Karpas-422 (cell line): ENCODE data around the gene ULK2. TPM values are rescaled to one million over a fixed set of nuclear protein-coding genes. Genes with fewer than 3 reads are reported as not detected.

Experiments used
- DNase-seq: peaks from one replicate; pipeline ENCODE4 v3.0.0-alpha.2; 2015
- H2AFZ ChIP-seq: fragments of 200-600 bp; sonication (generic); 2 replicates; pipeline ENCODE4 v1.6.1; 2014; ENCODE audit warnings: antibody characterized with exemption, low read length, mixed read lengths
- H3K27ac ChIP-seq: fragments of 200-600 bp; sonication (generic); 2 replicates; pipeline ENCODE4 v1.5.1; 2014; ENCODE audit warnings: mild to moderate bottlenecking, low read length, moderate library complexity
- H3K27me3 ChIP-seq: fragments of 200-600 bp; sonication (generic); 2 replicates; pipeline ENCODE4 v1.6.1; 2014; ENCODE audit warnings: low read length, mixed read lengths
- H3K36me3 ChIP-seq: fragments of 200-600 bp; sonication (generic); 2 replicates; pipeline ENCODE4 v1.6.1; 2014; ENCODE audit warnings: low read length, mixed read lengths; ENCODE audit not compliant: insufficient read depth
- H3K4me1 ChIP-seq: fragments of 200-600 bp; sonication (generic); 2 replicates; pipeline ENCODE4 v1.6.1; 2014; ENCODE audit warnings: mild to moderate bottlenecking, low read length, mixed read lengths
- H3K4me2 ChIP-seq: fragments of 200-600 bp; sonication (generic); 2 replicates; pipeline ENCODE4 v1.6.1; 2014; ENCODE audit warnings: low read length, low read depth, mild to moderate bottlenecking; ENCODE audit not compliant: poor library complexity, severe bottlenecking
- H3K4me3 ChIP-seq: fragments of 200-600 bp; sonication (generic); 2 replicates; pipeline ENCODE4 v1.5.1; 2014; ENCODE audit warnings: mild to moderate bottlenecking, antibody characterized with exemption, low read length, mixed read lengths
- H3K79me2 ChIP-seq: fragments of 200-600 bp; sonication (generic); 2 replicates; pipeline ENCODE4 v1.6.1; 2014; ENCODE audit warnings: mild to moderate bottlenecking, low read length, mixed read lengths
- H3K9ac ChIP-seq: fragments of 200-600 bp; sonication (generic); 2 replicates; pipeline ENCODE4 v1.6.0; 2014; ENCODE audit warnings: low read length
- H3K9me2 ChIP-seq: fragments of 200-600 bp; sonication (generic), shearing (Covaris generic); replicated peaks from 2 replicates; pipeline ENCODE4 v1.6.0; 2014; ENCODE audit warnings: mild to moderate bottlenecking, low read length, moderate library complexity; ENCODE audit not compliant: insufficient read depth
- H3K9me3 ChIP-seq: fragments of 300-700, 200-600 bp; sonication (generic); 2 replicates; pipeline ENCODE4 v1.6.1; 2014; ENCODE audit warnings: low read length, mixed read lengths
- H4K20me1 ChIP-seq: fragments of 200-600 bp; sonication (generic); 2 replicates; pipeline ENCODE4 v1.6.1; 2014; ENCODE audit warnings: mild to moderate bottlenecking, antibody characterized with exemption, low read length, low read depth; ENCODE audit not compliant: insufficient read depth
- total RNA-seq: library from RNA; depleted of rRNA; stranded (reverse); fragments of >200 nt; shearing (Covaris generic); gene quantifications from 2 replicates; pipeline ENCODE4 v1.2.3, GENCODE V29; 2014; ENCODE audit warnings: low replicate concordance

ULK2 gene
- total RNA-seq, 1 experiment from 2014 or later: not detected

- Histone ChIP-seq H3K4me3 (no peak overlapping the region), H3K9me2 (no peaks in the 10 kb centered on the region), H3K4me1 (no peaks in the 10 kb centered on the region), H3K79me2 (no peaks in the 10 kb centered on the region), H3K27ac (no peak overlapping the region), H2AFZ (no peak overlapping the region), H3K27me3 (no peaks in the 10 kb centered on the region), H3K9me3 (no peaks in the 10 kb centered on the region), H3K9ac (no peak overlapping the region), H4K20me1 (no peaks in the 10 kb centered on the region), H3K4me2 (no peak overlapping the region), H3K36me3 (no peaks in the 10 kb centered on the region)
- no peak for DNase-seq
Observed at GRCh38 chr17:19747159-19747719, 120.5 kb downstream of the ULK2 start.

- H3K27ac ChIP-seq: no peak overlapping the region
- H3K79me2 ChIP-seq: no peaks in the 10 kb centered on the region
- H3K4me2 ChIP-seq: no peak overlapping the region
- no peaks in the 10 kb centered on the region for H3K4me1 ChIP-seq
- no peaks in the 10 kb centered on the region for H3K36me3 ChIP-seq
- no peak overlapping the region for H3K4me3 ChIP-seq
- no peak overlapping the region for H3K9ac ChIP-seq
- no peaks in the 10 kb centered on the region for H4K20me1 ChIP-seq
- H3K27me3 ChIP-seq: no peaks in the 10 kb centered on the region
- DNase-seq: no peak
- H3K9me2 ChIP-seq: no peaks in the 10 kb centered on the region
- H3K9me3 ChIP-seq: no peaks in the 10 kb centered on the region
- H2AFZ ChIP-seq: no peak overlapping the region
Observed at GRCh38 chr17:19746517-19746916, 121.2 kb downstream of the ULK2 start.

GRCh38 chr17:19744922-19745757 is 122.6 kb downstream of the ULK2 start:
- H3K79me2 ChIP-seq: no peaks in the 10 kb centered on the region
- no peaks in the 10 kb centered on the region for H3K27me3 ChIP-seq
- no peak overlapping the region for H3K4me2 ChIP-seq
- no peaks in the 10 kb centered on the region for H3K36me3 ChIP-seq
- no peaks in the 10 kb centered on the region for H3K9me2 ChIP-seq
- no peak overlapping the region for H3K9ac ChIP-seq
- H2AFZ ChIP-seq: no peak overlapping the region
- no peak overlapping the region for H3K27ac ChIP-seq
- H4K20me1 ChIP-seq: no peaks in the 10 kb centered on the region
- peak; percentile 47 for DNase-seq
- no peaks in the 10 kb centered on the region for H3K4me1 ChIP-seq
- no peak overlapping the region for H3K4me3 ChIP-seq
- no peaks in the 10 kb centered on the region for H3K9me3 ChIP-seq

- H3K4me3 ChIP-seq: no peak overlapping the region
- H3K4me2 ChIP-seq: no peak overlapping the region
- no peaks in the 10 kb centered on the region for H3K27me3 ChIP-seq
- H3K36me3 ChIP-seq: no peaks in the 10 kb centered on the region
- no peak overlapping the region for H3K27ac ChIP-seq
- H2AFZ ChIP-seq: no peak overlapping the region
- no peaks in the 10 kb centered on the region for H3K79me2 ChIP-seq
- no peaks in the 10 kb centered on the region for H4K20me1 ChIP-seq
- no peak overlapping the region for H3K9ac ChIP-seq
- H3K9me2 ChIP-seq: no peaks in the 10 kb centered on the region
- no peaks in the 10 kb centered on the region for H3K9me3 ChIP-seq
- DNase-seq: no peak
- no peaks in the 10 kb centered on the region for H3K4me1 ChIP-seq
Observed at GRCh38 chr17:19744492-19744891, 123.2 kb downstream of the ULK2 start.

GRCh38 chr17:19743101-19744100 is 124.3 kb downstream of the ULK2 start:
- no peaks in the 10 kb centered on the region for H3K27me3 ChIP-seq
- H3K36me3 ChIP-seq: no peaks in the 10 kb centered on the region
- H4K20me1 ChIP-seq: no peaks in the 10 kb centered on the region
- no peaks in the 10 kb centered on the region for H3K79me2 ChIP-seq
- no peak overlapping the region for H2AFZ ChIP-seq
- no peak overlapping the region for H3K9ac ChIP-seq
- no peak overlapping the region for H3K4me2 ChIP-seq
- no peaks in the 10 kb centered on the region for H3K9me2 ChIP-seq
- no peak overlapping the region for H3K27ac ChIP-seq
- H3K4me3 ChIP-seq: no peak overlapping the region
- H3K4me1 ChIP-seq: no peaks in the 10 kb centered on the region
- no peak for DNase-seq
- no peaks in the 10 kb centered on the region for H3K9me3 ChIP-seq

GRCh38 chr17:19742495-19742894 is 125.2 kb downstream of the ULK2 start:
- Histone ChIP-seq H4K20me1 (no peaks in the 10 kb centered on the region), H3K4me2 (no peak overlapping the region), H3K27ac (no peak overlapping the region), H3K27me3 (no peaks in the 10 kb centered on the region), H3K79me2 (no peaks in the 10 kb centered on the region), H3K4me3 (no peak overlapping the region), H2AFZ (no peak overlapping the region), H3K4me1 (no peaks in the 10 kb centered on the region), H3K9ac (no peak overlapping the region), H3K36me3 (no peaks in the 10 kb centered on the region), H3K9me3 (no peaks in the 10 kb centered on the region), H3K9me2 (no peaks in the 10 kb centered on the region)
- no peak for DNase-seq

GRCh38 chr17:19741832-19742457 is 125.8 kb downstream of the ULK2 start:
- H3K9me2 ChIP-seq: no peaks in the 10 kb centered on the region
- DNase-seq: no peak

More at GRCh38 chr17:19741832-19742457, 125.8 kb downstream of the ULK2 start:
- H3K9ac ChIP-seq: no peak overlapping the region
- no peak overlapping the region for H3K4me3 ChIP-seq
- no peaks in the 10 kb centered on the region for H3K36me3 ChIP-seq
- H2AFZ ChIP-seq: no peak overlapping the region
- H3K4me1 ChIP-seq: no peaks in the 10 kb centered on the region
- H3K9me3 ChIP-seq: no peaks in the 10 kb centered on the region
- no peak overlapping the region for H3K27ac ChIP-seq
- no peak overlapping the region for H3K4me2 ChIP-seq
- H4K20me1 ChIP-seq: no peaks in the 10 kb centered on the region
- H3K79me2 ChIP-seq: no peaks in the 10 kb centered on the region
- no peaks in the 10 kb centered on the region for H3K27me3 ChIP-seq
